HG03457 (cell line): ENCODE measurements around the gene HGS.
A peak's percentile ranks its signal among the peaks of the same experiment; 100 is the strongest.
"Not testable (repeated sequence)": the region's sequence is repeated elsewhere in the genome, so short reads cannot be mapped to it uniquely, and the experiment has no call there.

Source experiments
- ATAC-seq: cut with Tn5 transposase; IDR thresholded peaks from one replicate; pipeline ENCODE4 v1.9.1; 2021; ENCODE audit warnings: moderate number of reproducible peaks; ENCODE audit not compliant: unreplicated experiment

The HGS gene

GRCh38 chr17:81655378-81656117 lies 28.3 kb upstream of the HGS start:
- no peak for ATAC-seq

DNA sequence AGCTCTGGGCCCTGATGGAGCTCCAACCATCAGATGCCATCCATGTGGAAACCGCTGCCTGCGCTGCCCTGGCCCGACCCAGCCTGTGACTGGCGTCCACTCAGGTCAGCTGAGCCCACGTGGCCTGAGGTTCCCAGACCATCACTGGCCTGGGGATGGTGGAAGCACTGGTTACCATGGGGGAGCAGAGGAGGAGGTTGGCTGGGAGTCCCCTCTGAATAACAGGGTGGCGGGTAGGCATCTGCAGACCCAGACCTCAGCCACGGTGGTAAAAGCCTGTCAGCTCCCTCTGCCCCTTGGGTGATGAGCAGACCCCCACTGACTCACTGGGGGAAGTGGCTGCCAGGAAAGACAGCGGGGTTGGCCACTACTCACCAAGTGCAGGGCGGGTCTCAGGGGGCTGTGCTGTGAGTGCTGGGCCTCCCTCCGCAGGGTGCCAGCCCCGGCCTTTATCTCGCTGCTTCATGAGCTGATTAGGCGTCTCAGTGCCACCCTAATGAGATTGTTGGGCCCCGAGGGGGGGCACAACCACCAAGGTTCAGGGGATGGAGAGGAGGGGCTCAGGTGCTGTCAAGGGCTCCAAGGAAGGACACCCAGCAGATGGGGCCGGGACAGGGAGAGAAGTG lies 27.6 kb upstream of the HGS start, which contains the start of gene PDE6G:
TSS of gene PDE6G (minus strand) at position 425 of the 626 bp plus-strand sequence. CDS start 3,237 bp downstream, outside the sequence.
- ATAC-seq, result no peak

DNA sequence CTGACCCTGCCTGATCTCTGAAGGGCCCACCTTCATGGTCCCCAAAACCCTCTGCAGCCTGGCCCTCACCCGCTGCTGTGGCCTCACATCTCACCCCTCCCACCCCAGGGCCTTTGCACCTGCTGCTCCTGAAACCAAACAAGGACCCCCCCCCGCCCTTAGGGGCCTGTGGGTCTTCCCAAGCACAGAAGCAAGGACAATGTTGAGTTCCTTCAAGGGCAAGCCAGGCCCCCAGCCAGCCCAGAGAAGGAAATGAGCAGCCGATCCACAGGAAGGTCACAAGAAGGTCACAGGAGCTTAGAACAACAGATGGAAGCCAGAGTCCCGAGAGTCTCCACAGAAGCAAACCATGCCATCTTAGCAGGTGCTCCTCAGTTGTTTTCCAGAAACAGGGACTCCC lies 27.0 kb upstream of the HGS start:
- ATAC-seq, result no peak

GRCh38 chr17:81659038-81659437 lies 24.8 kb upstream of the HGS start:
- no peak for ATAC-seq

GRCh38 chr17:81660441-81660840 lies 23.4 kb upstream of the HGS start:
- no peak for ATAC-seq

- no peak for ATAC-seq
Observed at GRCh38 chr17:81662002-81662401, 21.8 kb upstream of the HGS start.

- ATAC-seq, result no peak
Observed at GRCh38 chr17:81664051-81664470, 19.8 kb upstream of the HGS start.

DNA sequence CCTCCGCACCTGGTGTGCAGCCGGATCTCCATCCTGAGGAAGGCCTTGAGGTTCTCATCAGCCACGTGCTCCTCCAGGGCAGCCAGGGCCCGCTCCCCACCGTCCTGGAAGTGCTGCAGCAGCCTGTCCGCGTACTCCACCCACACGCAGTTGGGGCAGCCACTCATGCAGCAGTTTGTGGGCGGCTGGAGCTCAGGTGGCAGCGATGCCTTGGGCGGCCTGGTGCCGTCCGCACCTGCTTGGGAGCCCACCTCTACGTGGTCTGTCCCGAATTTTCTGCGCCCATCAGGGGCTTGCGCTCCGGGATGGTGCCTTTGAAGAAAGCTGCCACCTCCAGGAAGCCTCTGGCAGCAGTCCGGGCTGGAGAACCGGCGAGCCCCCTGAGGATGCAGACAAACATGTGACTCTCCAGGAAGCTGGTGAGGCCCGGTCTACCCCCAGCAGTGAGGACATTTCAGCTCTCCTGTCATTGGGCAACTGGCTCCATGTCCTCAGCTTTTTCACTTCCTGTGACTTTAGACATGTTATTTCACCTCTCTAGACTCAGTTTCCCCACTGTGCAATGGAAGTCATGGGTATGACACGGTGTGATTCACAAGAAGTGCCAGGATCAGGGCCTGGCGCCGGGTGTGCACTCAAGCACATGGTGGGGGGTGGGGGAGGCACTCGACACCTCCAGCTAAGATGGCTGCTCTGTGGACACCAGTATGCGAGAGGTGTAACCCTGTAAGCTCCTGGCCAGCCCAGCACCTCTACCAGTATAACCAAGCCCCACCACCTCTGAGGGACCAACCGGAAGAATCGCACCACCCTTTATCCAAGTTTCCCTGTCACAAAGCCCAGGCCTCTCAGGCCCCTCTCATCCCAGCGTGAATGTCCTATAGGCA lies 18.4 kb upstream of the HGS start:
- ATAC-seq, result no peak

GRCh38 chr17:81666092-81666341 lies 17.8 kb upstream of the HGS start:
- no peak for ATAC-seq

DNA sequence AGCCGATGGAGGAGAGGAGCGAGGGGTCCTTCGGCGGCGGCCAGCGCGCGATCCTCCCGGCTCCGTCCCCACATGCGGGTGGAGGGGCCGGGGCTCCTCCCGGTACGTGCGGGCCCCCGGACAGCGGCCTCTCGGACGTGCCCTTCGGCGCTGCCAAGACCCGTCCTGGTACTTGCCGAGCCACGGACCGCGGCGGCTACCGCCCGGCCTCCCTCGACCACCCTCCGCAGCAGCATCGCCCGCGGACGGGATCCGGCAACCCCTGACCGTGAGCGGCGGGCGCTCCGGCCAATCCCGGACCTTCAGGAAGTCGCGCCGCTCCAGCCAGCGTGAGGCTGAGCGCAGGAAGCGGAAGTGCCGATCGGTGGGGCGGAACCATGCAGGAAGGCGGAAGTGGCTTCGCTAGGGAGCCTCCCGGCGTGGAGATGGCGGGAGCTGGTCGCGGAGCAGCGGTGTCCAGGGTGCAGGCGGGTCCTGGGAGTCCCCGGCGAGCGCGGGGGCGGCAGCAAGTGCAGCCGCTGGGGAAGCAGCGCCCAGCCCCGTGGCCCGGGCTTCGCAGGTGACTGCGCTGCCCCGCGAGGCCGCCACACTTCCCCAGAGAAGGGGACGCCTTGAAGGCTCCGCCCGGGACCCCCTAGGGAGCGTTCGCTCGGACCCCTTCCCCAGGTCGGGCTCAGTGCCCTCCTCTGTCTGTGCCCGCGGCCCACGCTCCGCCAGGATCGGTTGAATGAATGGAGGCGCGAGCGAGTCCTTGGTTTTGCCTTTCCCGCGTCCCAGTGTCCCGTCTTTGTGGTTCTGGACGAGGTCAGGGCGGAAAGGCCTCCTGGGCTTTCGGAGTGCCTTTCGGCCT lies 17.2 kb upstream of the HGS start, which contains the start of the genes CCDC137 and OXLD1:
TSS of gene CCDC137 (plus strand) at position 396 of the 850 bp plus-strand sequence. CDS start at position 426, 30 bp downstream.
TSS of gene OXLD1 (minus strand) at position 264 of the 850 bp plus-strand sequence. CDS start at position 236, 28 bp downstream.
- peak; percentile 82 for ATAC-seq

DNA sequence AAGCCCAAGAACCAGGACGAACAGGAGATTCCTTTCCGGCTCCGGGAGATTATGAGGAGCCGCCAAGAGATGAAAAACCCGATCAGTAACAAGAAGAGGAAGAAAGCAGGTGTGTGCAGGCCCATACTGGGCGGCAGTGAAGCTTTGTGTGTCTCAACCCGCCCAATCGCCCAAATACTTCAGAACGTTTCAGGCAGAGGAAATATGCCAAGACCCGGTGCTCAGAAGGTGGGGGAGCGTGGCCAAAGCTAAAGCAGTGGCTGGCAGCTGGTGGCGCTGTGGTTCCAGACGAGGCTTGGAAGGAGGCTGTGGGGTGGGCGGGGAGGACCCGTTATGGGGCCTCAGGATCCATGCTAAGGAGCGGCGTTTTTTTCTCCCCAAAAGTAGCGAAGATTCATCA lies 16.1 kb upstream of the HGS start:
- ATAC-seq, result no peak

- ATAC-seq, result no peak
Observed at GRCh38 chr17:81672504-81672903, 11.3 kb upstream of the HGS start.

DNA sequence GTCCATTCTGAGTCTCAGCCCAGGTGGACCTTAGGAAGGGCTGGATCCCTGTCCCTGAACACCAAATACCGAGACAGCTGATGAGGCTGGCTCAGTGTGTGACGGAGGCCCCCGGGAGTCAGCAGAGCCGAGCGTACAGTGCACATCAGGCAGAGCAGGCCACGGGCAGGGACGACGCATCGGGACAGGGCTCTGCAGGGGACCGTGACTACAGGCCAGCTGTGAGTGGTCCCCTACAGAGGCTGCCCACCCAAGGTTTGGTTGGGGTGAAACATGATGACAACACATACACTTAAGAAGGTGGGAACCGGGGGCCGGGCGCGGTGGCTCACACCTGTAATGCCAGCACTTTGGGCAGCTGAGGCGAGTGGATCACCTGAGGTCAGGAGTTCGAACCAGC lies 10.9 kb upstream of the HGS start:
- ATAC-seq, result no peak

GRCh38 chr17:81673561-81674258 lies 10.1 kb upstream of the HGS start:
- ATAC-seq, result no peak

DNA sequence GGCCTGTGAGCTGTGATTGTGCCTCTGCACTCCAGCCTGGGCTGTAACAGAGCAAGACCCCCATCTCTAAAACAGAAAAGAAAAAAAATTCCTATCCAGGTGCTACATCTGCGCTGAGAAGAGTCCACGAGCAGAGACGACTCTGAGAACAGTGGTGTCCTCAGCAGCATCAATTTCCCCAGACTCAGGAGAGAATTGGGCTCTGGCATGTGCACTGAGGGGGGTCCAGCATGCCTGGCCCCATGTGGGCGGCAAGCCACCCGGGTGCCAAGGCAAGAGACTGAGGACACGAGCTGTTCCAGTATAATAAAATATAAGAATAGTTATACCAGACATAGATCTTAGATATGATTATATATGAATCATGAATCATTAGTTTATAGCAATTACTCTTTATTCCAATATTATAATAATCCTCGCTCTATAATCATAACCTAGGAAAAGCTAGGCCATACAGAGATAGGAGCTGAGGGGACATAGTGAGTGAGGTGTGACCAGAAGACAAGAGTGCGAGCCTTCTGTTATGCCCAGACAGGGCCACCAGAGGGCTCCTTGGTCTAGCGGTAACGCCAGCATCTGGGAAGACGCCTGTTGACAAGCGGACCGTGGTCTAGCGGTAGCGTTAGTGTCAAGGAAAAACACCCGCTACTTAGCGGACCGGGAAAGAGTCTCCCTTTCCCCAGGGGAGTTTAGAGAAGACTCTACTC lies 8.1 kb upstream of the HGS start:
- ATAC-seq, result not testable (repeated sequence)

DNA sequence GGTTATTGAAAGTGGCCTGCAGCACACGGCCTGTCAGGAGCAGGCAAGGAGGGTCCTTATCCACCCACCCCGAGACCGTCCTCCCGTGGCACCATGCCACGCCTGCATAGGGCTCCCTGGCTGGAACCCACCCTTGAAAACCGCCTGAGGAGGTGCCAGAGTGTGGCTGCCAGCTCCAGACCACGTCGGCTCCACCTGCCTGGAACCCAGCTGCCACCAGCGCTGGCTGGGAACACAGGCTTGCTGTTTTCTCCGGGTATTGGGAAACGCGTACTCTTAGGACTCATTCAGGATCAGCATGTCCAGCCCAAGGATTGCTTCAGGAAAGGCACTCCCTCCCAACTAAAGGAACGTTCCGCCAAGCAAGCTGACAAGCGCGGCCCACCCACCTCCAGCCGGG lies 6.9 kb upstream of the HGS start:
- no peak for ATAC-seq

DNA sequence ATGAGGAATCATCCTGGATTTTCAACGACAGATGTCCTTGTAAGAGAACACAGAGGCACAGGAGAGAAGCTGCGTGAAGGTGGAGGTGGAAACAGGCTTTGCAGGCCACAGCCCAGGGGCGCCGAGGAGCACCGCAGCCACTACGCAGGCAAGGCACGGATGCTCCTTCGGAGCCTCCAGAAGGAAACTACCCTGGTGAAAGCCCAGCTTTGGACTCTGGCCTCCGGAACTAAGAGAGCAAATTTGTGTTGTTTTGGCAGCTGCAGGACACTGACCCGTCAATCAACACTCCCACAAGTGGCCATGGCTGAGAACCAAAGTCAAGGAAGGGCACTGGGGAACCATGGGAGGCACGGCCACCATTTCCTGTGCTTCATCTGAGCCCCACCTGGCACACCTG lies 3.7 kb upstream of the HGS start:
- ATAC-seq, result no peak

DNA sequence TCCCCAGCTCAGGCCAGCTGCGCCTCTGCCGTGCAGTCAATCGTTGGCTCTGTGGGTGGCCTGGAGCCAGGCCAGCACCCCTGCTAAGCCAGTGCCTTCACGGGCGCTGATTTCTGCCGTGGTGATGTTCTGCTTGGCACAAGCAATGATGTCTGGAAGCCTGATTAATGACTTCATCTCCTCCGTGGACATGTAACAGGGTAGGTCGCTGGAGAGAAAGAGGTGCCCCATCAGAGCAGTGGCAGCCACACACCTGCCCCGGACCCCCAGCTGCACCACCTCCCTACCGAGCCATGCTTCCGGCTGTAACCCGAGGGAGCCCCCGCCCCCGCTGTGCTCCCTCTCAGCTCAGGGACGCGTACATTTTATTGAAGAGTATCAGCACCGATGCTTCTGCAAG lies 2.1 kb upstream of the HGS start:
- no peak for ATAC-seq

- no peak for ATAC-seq
Observed at GRCh38 chr17:81682565-81683207, 1.1 kb upstream of the HGS start.
